SK-N-DZ (cell line): ENCODE results near the gene DNAJC5.
"Not testable (repeated sequence)": the region's sequence is repeated elsewhere in the genome, so short reads cannot be mapped to it uniquely, and the experiment has no call there.

ENCODE experiments used
- DNase-seq: peaks from one replicate; pipeline ENCODE4 v3.0.0-alpha.2; 2015; ENCODE audit warnings: low spot score

Gene DNAJC5

GRCh38 chr20:63967330-63968135, 72.6 kb downstream of the DNAJC5 start:
- no peak for DNase-seq

- DNase-seq, result no peak
These were observed 73.4 kb downstream of the DNAJC5 start for GRCh38 chr20:63968136-63968927.

GRCh38 chr20:63968928-63969760, 74.2 kb downstream of the DNAJC5 start:
- DNase-seq, result no peak

DNA sequence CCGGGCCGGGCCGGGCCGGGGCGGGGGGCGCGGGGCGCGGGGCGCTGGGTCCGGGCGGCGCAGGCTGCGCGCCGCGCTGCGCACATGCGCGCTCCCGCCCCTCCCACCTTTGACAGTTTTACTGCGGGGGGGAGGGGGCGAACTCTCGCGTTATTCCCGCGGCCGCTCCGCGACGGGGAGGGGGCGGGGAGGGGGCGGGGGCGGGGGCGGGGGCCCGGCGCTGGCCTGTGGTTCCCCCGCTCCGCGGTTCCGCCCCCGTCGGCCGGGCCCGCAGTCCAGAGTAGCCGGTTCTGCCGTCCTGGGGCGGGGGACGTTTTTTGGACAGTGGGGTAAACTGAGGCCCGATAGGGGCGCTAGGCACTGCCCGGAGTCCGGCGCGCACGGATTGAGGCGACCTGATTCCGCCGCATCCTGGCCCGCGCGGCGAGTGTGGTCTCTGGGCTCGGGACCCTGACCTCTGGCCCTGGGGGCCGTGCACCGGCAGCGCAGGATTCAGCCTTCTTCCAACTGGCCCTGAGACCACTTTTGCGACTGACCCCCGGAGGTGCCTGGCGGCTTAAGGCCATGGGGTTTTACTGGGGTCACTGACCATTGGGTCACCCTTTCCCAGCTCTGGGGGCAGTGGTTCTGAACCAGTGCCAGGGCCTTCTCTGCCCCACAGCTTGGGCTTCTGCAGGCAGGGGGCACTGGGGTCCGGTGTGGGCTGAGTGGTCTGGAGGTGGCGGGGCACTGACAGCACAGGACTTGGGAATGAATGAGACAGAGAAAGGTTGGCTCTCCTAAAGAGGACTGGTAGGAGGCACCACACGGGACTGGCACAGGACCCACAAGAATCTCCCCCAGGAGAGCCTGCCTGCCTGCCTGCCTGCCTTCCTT, 75.2 kb downstream of the DNAJC5 start, which contains the start of gene ZNF512B:
TSS of gene ZNF512B (minus strand) at position 93 of the 876 bp plus-strand sequence. CDS start 1,980 bp downstream, outside the sequence.
- DNase-seq, result no peak

- no peak for DNase-seq
These were observed 75.9 kb downstream of the DNAJC5 start for GRCh38 chr20:63970714-63971431.

DNA sequence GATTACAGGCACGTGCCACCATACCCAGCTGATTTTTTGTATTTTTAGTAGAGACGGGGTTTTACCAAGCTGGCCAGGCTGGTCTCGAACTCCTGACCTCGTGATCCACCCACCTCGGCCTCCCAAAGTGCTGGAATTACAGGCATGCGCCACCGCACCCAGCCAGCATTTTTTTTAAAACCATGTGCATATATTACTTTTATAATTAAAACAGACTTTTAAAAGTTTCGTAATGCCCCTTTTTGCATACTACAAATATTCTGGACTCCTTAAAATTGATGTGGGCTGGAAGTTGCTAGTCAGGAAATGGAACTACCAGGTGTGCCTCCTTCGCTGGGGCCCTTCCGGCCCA, 77.0 kb downstream of the DNAJC5 start:
- not testable (repeated sequence) for DNase-seq

DNA sequence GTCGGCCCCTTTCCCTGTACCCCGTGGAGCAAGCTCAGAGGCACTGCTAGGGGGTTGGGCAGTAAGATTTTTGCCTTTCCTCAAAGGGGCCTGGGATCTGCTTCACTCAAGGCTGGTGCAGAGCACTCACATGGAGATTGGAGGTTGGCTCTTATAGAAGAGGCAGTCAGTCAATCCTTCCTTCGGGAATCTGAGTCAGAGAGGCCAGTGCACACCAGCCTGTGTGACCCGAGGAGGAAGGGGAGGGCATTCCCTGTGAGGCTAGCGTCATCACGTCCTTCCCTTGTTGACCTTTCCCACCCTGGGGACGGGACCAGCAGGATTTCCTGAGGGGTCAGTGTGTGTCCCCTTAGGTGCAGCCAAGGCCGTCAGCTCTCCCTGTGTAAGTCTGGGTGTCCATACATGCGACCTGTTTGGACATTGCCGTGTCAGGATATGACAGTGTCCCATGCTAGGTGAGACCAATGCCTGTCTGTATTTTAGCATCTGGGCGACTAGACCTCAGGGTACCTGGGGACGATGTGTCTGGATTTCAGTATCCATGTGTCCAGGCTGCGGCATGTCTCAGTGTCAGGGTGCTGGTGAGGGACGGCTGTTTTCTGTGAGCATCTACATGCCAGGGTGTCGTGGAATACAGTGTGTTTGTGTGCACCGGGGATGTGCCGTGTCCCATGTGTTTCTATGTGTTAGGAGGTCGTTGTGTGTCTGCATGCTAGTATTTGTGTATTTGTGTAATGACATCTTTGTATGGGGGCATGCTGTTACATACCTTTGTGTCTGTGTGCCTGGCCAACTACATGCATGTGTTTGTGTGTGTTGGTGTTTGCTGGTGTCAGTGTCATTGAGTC, 77.6 kb downstream of the DNAJC5 start:
- peak; percentile 27 for DNase-seq

GRCh38 chr20:63973160-63973479, 78.2 kb downstream of the DNAJC5 start:
- DNase-seq, result no peak

DNA sequence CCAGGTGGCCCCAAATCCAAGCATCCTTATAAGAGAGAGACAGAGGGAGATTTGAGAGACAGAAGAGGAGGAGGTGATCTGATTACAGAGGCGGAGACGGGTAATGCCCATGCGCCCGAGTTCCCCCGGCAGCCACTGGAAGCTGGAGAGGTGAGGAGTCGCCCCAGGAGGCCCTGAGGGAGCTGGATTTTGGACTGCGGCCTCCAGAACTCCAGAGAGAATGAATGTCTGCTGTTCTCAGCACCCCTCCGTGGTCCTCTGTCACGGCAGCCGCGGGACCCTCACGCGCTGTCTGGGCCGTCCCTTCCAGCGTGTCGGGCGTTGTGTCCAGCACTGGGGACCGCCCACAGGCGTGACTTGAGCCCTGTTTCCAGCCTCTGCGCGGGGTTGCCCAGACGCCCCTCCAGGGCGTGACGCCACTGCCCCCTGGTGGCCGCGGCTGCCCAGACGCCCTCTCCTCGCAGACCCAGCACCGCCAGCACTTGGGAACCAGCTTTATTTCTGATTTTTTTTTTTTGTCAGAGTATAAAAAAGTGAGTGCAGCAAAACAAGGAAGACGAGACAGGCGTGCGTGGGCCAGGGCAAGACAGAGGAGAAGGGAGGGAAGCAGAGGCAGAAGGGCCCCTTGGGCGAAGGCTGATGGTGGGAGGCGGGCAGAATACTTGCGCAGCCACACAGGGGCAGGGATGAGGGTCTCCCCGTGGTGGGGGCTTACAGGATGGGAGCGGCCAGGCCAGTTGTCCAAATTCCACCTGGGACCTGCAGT, 78.9 kb downstream of the DNAJC5 start:
- peak; percentile 89 for DNase-seq

GRCh38 chr20:63974402-63975200, 79.7 kb downstream of the DNAJC5 start:
- peak; percentile 25 for DNase-seq

DNA sequence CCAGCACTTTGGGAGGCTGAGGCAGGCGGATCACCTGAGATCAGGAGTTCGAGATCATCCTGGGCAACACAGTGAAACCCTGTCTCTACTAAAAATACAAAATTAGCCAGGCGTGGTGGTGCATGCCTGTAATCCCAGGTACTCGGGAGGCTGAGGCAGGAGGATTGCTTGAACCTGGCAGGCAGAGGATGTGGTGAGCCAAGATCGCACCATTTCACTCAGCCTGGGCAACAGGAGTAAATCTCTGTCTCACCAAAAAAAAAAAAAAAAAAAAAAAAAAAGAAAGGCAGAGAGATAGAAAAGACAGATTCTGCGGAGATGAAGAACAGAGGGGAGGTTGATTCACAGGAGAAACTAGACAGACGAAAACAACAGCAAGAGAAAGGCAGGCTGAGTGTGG, 81.6 kb downstream of the DNAJC5 start:
- not testable (repeated sequence) for DNase-seq

- DNase-seq, result peak; percentile 27
These were observed 82.2 kb downstream of the DNAJC5 start for GRCh38 chr20:63976980-63977738.

- peak; percentile 34 for DNase-seq
These were observed 82.9 kb downstream of the DNAJC5 start for GRCh38 chr20:63977739-63978276.

DNA sequence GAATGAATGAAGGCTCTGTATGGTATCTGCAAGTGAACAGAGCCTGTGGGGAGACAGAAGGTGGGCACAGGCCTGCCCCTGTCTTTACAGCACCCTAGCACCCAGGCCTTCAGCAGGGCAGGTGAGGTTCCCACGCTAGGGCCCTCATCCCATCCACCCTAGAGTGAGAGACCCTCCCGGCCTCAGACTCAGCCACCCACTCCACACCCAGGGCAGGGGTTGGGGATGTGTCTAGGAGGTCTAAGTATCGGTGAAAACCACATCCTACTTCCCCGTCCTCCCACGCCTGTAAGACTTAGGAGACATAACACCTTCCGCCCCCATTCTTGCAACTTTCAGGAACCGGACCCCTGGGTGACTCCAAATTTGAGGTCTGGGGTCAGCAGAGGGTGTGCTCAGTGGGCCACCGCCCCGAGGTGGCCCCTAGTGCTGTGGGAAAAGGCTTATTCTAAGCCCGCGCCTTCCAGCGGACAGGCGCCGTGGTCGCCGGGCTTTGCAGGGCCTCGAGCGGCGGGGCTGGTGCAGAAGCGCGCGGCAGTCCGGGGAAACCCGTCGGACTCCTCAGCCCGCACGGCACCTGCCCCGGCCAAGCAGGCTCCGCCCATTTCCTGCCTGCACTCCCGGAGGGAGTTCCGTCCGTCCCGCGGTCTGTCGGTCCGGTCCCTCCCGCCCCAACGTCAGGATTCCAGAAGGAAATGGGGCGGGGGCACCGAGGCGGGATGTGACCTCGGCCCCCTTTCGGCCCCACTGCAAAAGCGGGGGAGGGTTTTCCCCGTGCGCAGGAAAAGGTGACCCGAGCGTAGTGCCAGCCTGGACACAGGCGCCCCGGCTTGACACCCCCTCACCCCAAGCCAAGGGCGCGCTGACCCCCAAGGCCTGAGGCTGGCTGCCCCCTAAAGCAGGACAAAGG, 83.6 kb downstream of the DNAJC5 start:
- peak; percentile 67 for DNase-seq

- no peak for DNase-seq
These were observed 84.3 kb downstream of the DNAJC5 start for GRCh38 chr20:63979229-63979556.
